GOT3 (cell line): ENCODE measurements around the gene KRT72.

Experiments
- DNase-seq: peaks from one replicate; lab custom pipeline; 2025; ENCODE audit warnings: mixed read lengths; lab: John Stamatoyannopoulos, UW

KRT72 gene

DNA sequence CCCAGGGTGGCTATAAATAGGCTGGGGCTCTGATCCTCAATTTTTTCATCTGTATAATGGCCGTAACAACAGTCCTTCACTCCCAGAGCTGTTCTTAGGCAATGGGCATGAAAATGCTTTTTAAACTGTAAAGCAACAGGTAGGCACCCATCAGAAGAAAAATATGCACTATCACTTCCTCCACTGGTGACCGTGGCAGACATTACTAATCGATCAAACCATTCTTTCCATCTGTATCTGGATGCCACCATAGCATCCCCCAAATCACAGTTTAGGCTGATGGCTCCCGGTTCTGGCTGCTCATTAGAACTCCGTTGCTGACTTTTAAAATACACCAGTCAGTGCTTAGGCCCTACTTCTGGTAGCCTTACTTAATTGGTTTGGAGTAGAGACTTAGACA is 59.6 kb downstream of the KRT72 start:
- no peak for DNase-seq

- DNase-seq, result no peak
These were observed 60.7 kb downstream of the KRT72 start for GRCh38 chr12:52540531-52540930.

- DNase-seq, result no peak
These were observed 61.5 kb downstream of the KRT72 start for GRCh38 chr12:52539821-52540173.

DNA sequence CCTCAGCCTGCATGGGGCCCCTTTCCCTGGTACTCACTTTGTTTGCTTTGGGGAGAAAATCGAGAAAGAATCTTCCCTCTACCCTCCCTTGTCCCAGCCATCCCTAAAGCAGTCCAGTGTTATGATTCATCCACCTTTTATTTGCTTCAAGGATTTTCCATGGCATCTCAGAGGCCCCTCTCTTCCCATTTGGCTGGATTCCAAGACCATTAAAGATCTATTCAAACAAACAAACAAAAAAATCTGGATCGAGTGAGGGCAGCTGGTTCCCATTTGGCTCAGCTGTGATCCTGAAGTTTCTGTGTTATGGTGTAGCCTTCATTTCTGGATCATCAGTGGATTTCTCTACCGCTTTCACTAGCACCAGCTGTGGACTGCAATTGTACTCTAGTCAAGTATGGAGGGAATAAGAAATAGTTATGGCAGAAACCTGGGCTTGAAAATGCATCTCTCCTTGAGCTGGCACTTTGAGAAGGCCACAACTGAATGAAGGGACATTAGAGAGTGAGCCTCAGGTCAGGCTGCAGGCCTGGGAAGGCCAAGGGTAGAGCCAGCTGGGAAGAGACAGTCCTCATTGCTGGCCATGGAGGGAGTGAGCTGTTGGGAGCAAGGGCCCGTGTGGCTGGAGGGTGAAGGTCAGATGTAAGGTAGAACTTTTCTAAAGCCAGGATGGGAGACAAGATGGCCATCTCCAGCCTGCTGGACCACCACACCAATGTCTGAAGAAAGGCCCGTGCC is 62.0 kb downstream of the KRT72 start:
- no peak for DNase-seq

- DNase-seq, result no peak
These were observed 64.2 kb downstream of the KRT72 start for GRCh38 chr12:52537101-52537500.
